DMS79 (cell line): ENCODE measurements around the gene ACTR3C.

Experiments used
- DNase-seq: peaks from one replicate; lab custom pipeline; 2025; lab: John Stamatoyannopoulos, UW

The ACTR3C gene

GRCh38 chr7:150322833-150323681 is at the start of gene ACTR3C, which contains the start of gene LRRC61:
Gene ACTR3C (minus strand): TSS chr7:150323545. CDS start chr7:150295296, 28,249 bp downstream.
Gene LRRC61 (plus strand): TSS chr7:150323355. CDS start chr7:150336862, 13,507 bp downstream.
- DNase-seq, result peak; percentile 55

- DNase-seq, result no peak
Observed at GRCh38 chr7:150372271-150373048, 49.1 kb upstream of the ACTR3C start.

GRCh38 chr7:150371996-150372270 is 48.6 kb upstream of the ACTR3C start:
- no peak for DNase-seq

- no peak for DNase-seq
Observed at GRCh38 chr7:150371131-150371995, 48.0 kb upstream of the ACTR3C start.

- DNase-seq, result no peak
Observed at GRCh38 chr7:150370612-150371071, 47.3 kb upstream of the ACTR3C start.

GRCh38 chr7:150369748-150370501 is 46.6 kb upstream of the ACTR3C start:
- no peak for DNase-seq

GRCh38 chr7:150368884-150369747 is 45.8 kb upstream of the ACTR3C start:
- DNase-seq, result peak; percentile 23

- DNase-seq, result peak; percentile 76
Observed at GRCh38 chr7:150368096-150368883, 44.9 kb upstream of the ACTR3C start, which contains the start of gene REPIN1. Gene REPIN1 (plus strand): TSS chr7:150368822. CDS start chr7:150369712, 890 bp downstream.

GRCh38 chr7:150367677-150368095 is 44.3 kb upstream of the ACTR3C start:
- DNase-seq, result no peak

GRCh38 chr7:150365673-150366398 is 42.5 kb upstream of the ACTR3C start:
- DNase-seq, result no peak

GRCh38 chr7:150365194-150365593 is 41.8 kb upstream of the ACTR3C start:
- no peak for DNase-seq

- no peak for DNase-seq
Observed at GRCh38 chr7:150363872-150364271, 40.5 kb upstream of the ACTR3C start.

GRCh38 chr7:150363370-150363769 is 40.0 kb upstream of the ACTR3C start:
- DNase-seq, result no peak

GRCh38 chr7:150361807-150362621 is 38.7 kb upstream of the ACTR3C start:
- DNase-seq, result no peak

GRCh38 chr7:150361402-150361801 is 38.1 kb upstream of the ACTR3C start:
- no peak for DNase-seq

- no peak for DNase-seq
Observed at GRCh38 chr7:150360363-150361058, 37.2 kb upstream of the ACTR3C start.
